DOHH2 (cell line): ENCODE results near the gene SLC25A22.

Source experiments
- EZH2phosphoT487 ChIP-seq: fragments of 200-600 bp; sonication (generic); IDR thresholded peaks from 2 replicates; pipeline ENCODE4 v1.6.1; 2017; ENCODE audit warnings: borderline replicate concordance, mild to moderate bottlenecking, antibody characterized with exemption, low read length, moderate library complexity, mixed read lengths
- TF ChIP-seq, protein P1 (sequence below): fragments of 200-600 bp; sonication (generic); IDR thresholded peaks from one replicate; pipeline ENCODE4 v1.5.1; 2014; ENCODE audit warnings: antibody characterized with exemption, mild to moderate bottlenecking, low read depth, low read length; ENCODE audit not compliant: poor library complexity, severe bottlenecking

- TF ChIP-seq, protein P1, sequence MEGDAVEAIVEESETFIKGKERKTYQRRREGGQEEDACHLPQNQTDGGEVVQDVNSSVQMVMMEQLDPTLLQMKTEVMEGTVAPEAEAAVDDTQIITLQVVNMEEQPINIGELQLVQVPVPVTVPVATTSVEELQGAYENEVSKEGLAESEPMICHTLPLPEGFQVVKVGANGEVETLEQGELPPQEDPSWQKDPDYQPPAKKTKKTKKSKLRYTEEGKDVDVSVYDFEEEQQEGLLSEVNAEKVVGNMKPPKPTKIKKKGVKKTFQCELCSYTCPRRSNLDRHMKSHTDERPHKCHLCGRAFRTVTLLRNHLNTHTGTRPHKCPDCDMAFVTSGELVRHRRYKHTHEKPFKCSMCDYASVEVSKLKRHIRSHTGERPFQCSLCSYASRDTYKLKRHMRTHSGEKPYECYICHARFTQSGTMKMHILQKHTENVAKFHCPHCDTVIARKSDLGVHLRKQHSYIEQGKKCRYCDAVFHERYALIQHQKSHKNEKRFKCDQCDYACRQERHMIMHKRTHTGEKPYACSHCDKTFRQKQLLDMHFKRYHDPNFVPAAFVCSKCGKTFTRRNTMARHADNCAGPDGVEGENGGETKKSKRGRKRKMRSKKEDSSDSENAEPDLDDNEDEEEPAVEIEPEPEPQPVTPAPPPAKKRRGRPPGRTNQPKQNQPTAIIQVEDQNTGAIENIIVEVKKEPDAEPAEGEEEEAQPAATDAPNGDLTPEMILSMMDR, result no peak
- no peak for TF ChIP-seq EZH2phosphoT487
Measured at GRCh38 chr11:821512-822371, 23.7 kb upstream of the SLC25A22 start.
